Fibroblast of villous mesenchyme (primary cell): Measurements from ENCODE around the gene TAB2. TPM values are rescaled to one million over a fixed set of nuclear protein-coding genes. Genes with fewer than 3 reads are reported as not detected.

Experiments used
- DNase-seq: peaks from one replicate; pipeline ENCODE4 v3.0.0-alpha.2; 2010; ENCODE audit warnings: low read depth
- H3K4me3 ChIP-seq: 2 replicates; pipeline ENCODE4 v1.5.1; 2011; ENCODE audit warnings: low read depth, mild to moderate bottlenecking, low read length
- CTCF ChIP-seq: IDR thresholded peaks from 2 replicates; pipeline ENCODE4 v1.5.1; 2012; ENCODE audit warnings: low read depth, mild to moderate bottlenecking, low read length; ENCODE audit not compliant: insufficient read depth
- total RNA-seq: library from RNA; depleted of rRNA; stranded (reverse); fragments of >200 nt; gene quantifications from 2 replicates; pipeline ENCODE4 v1.2.3, GENCODE V29; 2012

The TAB2 gene
- total RNA-seq, 1 donor, result 36.3 TPM

GRCh38 chr6:149448821-149449453, 131.4 kb downstream of the TAB2 start:
- no peak for DNase-seq
- no peak for TF ChIP-seq CTCF

GRCh38 chr6:149449831-149450678, 132.5 kb downstream of the TAB2 start:
- no peak for TF ChIP-seq CTCF
- H3K4me3 ChIP-seq, result peak overlapping the region; percentile 41
- no peak for DNase-seq

More at GRCh38 chr6:149448821-149449453, 131.4 kb downstream of the TAB2 start:
- H3K4me3 ChIP-seq, result no peak overlapping the region

DNA sequence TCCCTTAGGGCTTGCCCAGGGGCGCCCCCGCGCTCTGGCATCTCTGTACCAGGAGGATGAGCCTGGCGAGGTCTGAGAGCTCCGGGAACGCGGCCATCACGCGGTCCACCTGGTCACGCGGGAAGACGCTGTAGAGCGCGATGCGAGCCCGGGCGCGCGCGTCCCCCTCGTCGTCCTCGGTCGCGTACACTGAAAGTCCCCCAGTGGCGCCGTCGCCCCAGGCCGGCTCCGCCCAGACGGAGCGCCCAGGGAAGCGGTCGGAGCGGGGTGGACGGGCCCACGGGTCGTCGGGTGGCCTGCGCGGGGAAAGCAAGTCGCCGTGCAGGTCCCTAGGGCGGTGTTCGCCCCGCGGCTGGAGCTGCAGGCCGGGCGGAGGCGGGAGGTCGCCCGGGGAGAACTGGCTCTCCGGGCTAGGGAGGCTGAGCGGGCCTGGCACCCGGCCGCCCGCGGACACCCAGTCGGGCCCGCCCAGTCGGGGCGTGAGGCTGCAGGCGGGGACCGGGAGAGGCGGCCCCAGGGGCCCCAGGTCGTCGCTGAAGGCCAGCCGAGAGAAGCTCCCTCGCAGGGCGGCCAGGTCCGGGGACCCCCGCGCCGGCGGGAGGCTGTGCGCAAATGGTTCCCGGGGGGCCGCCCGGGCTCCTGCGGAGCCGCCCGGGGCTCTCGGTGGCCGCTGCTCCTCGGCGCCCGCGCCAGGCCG, 133.3 kb downstream of the TAB2 start:
- H3K4me3 ChIP-seq, result peak overlapping the region; percentile 41
- no peak for TF ChIP-seq CTCF
- DNase-seq, result no peak

GRCh38 chr6:149451376-149452036, 134.0 kb downstream of the TAB2 start:
- no peak for TF ChIP-seq CTCF
- DNase-seq, result no peak
- peak overlapping the region; percentile 41 for H3K4me3 ChIP-seq

- TF ChIP-seq CTCF, result no peak
- no peak overlapping the region for H3K4me3 ChIP-seq
- no peak for DNase-seq
Measured at GRCh38 chr6:149452037-149452939, 134.8 kb downstream of the TAB2 start.
